Measurements from ENCODE around the gene PAPSS1.

- TF ChIP-seq CTCF (IDR thresholded peaks at IDR 0.05; ENCODE audit: borderline replicate concordance, extremely low read depth, low read length, poor library complexity, severe bottlenecking) (no peak), EZH2 (IDR thresholded peaks at IDR 0.05; ENCODE audit: borderline replicate concordance, low read depth, low read length, severe bottlenecking) (no peak)
Observed at GRCh38 chr4:107622006-107622405, 98.0 kb downstream of the PAPSS1 start.

Measured in DND-41 (cell line).